Thyroid gland (tissue), 4 donors: ENCODE data around the gene PTPN4. TPM values are rescaled to one million over a fixed set of nuclear protein-coding genes. Genes with fewer than 3 reads are reported as not detected.
"Not testable (repeated sequence)": the region's sequence is repeated elsewhere in the genome, so short reads cannot be mapped to it uniquely, and the experiment has no call there.

ENCODE experiments used
- DNase-seq, 2 donors: peaks; one replicate each; pipeline ENCODE4 v3.0.0-alpha.2; 2019
- H3K27ac ChIP-seq, 3 donors: fragments of 200-600 bp; sonication (generic); 1 replicate in 2 of 3; 2 replicates in 1 of 3; pipeline ENCODE4 v1.5.1; 2016 to 2019; ENCODE audit warnings: mild to moderate bottlenecking in 1 of 3, moderate library complexity in 1 of 3
- H3K27me3 ChIP-seq: fragments of 200-600 bp; sonication (generic); one replicate; pipeline ENCODE4 v1.5.1; 2019
- H3K36me3 ChIP-seq, 2 donors: fragments of 200-600 bp; sonication (generic); one replicate each; pipeline ENCODE4 v1.5.1; 2016 to 2019
- H3K4me1 ChIP-seq, 2 donors: fragments of 200-600 bp; sonication (generic); one replicate each; pipeline ENCODE4 v1.5.1; 2017 to 2019
- H3K4me3 ChIP-seq, 3 donors: fragments of 200-600 bp; sonication (generic); replicated peaks in 1 of 3; 1 replicate in 2 of 3; 2 replicates in 1 of 3; pipeline ENCODE4 v1.5.1; 2016; ENCODE audit warnings: mild to moderate bottlenecking in 1 of 3
- H3K9me3 ChIP-seq: fragments of 200-600 bp; sonication (generic); one replicate; pipeline ENCODE4 v1.5.1; 2017
- CTCF ChIP-seq, 6 experiments: fragments of 200-600 bp in 3 of 6; fragments of 450-650 bp in 3 of 6; sonication (generic) in 3 of 6; IDR thresholded peaks; one replicate each; pipeline ENCODE4 v1.5.1; 2016 to 2019; ENCODE audit warnings: antibody characterized with exemption in 6 of 6, mild to moderate bottlenecking in 2 of 6, inconsistent platforms in 1 of 6, moderate library complexity in 1 of 6
- POLR2A ChIP-seq, 2 donors: fragments of 450-650 bp; IDR thresholded peaks; one replicate each; pipeline ENCODE4 v1.6.1; 2017; ENCODE audit warnings: antibody characterized with exemption in 2 of 2, mild to moderate bottlenecking in 2 of 2, moderate library complexity in 1 of 2
- WGBS, 2 donors: methylation state at CpG; one replicate each; pipeline ENCODE4 v1.1.5; 2017; 5-methylcytosine and 5-hydroxymethylcytosine counted together
- intact Hi-C: fragments of 100-400 bp; cut with DNase I; formaldehyde crosslinking; loops from one replicate; pipeline ENCODE4 v1.15.1; 2023
- total RNA-seq, 4 donors: library from RNA; depleted of rRNA; stranded (reverse); fragments of >200 nt; gene quantifications; one replicate each; pipeline ENCODE4 v1.2.3, GENCODE V29; 2016

The PTPN4 gene
- total RNA-seq, 4 donors from 2014 or later = 79.1 to 131 (median 114) TPM

GRCh38 chr2:120017201-120017600, 257.5 kb downstream of the PTPN4 start:
- no peak for TF ChIP-seq CTCF (IDR thresholded peaks at IDR 0.05)
- no peak for TF ChIP-seq POLR2A (IDR thresholded peaks at IDR 0.05)
- no peak for DNase-seq
- Histone ChIP-seq H3K36me3 (no peaks in the 10 kb centered on the region), H3K27me3 (no peaks in the 10 kb centered on the region), H3K9me3 (no peaks in the 10 kb centered on the region), H3K4me1 (peaks cover 27 to 39% of the 10 kb centered on the region in 2 donors), H3K4me3 (no peak overlapping the region), H3K27ac (peak overlapping the region; percentile 49 to 65 (median 60))
- intact Hi-C loops = no loop called here
- 89 to 93% methylated on average over 2 of the region's 2 CpGs for WGBS, 2 donors

GRCh38 chr2:120018549-120018948, 258.8 kb downstream of the PTPN4 start:
- WGBS, 2 donors = 68 to 78% methylated on average over 4 of the region's 4 CpGs
- peaks cover 25 to 36% of the 10 kb centered on the region in 2 donors for H3K4me1 ChIP-seq
- no peaks in the 10 kb centered on the region for H3K27me3 ChIP-seq
- H3K36me3 ChIP-seq = no peaks in the 10 kb centered on the region
- H3K27ac ChIP-seq = peak overlapping the region; percentile 49 to 60 (median 52)
- no peak for TF ChIP-seq CTCF (IDR thresholded peaks at IDR 0.05)
- no peak for TF ChIP-seq POLR2A (IDR thresholded peaks at IDR 0.05)
- peak; percentile 87 to 88 for DNase-seq
- no peak overlapping the region for H3K4me3 ChIP-seq
- intact Hi-C loops = no loop called here
- no peaks in the 10 kb centered on the region for H3K9me3 ChIP-seq

GRCh38 chr2:120020554-120020953, 260.8 kb downstream of the PTPN4 start:
- Histone ChIP-seq H3K27me3 (no peaks in the 10 kb centered on the region), H3K9me3 (no peaks in the 10 kb centered on the region), H3K36me3 (no peaks in the 10 kb centered on the region), H3K27ac (peak overlapping the region; percentile 58 to 69 (median 60)), H3K4me3 (no peak overlapping the region), H3K4me1 (peaks cover 21 to 39% of the 10 kb centered on the region in 2 donors)
- intact Hi-C loops = no loop called here
- 29 to 52% methylated on average over 1 of the region's 1 CpG for WGBS, 2 donors
- no peak for DNase-seq
- TF ChIP-seq CTCF (IDR thresholded peaks at IDR 0.05) = no peak
- TF ChIP-seq POLR2A (IDR thresholded peaks at IDR 0.05) = no peak

GRCh38 chr2:120022505-120022904, 262.8 kb downstream of the PTPN4 start:
- H3K9me3 ChIP-seq, intact Hi-C loops, H3K27ac ChIP-seq, H3K36me3 ChIP-seq, DNase-seq, H3K27me3 ChIP-seq, H3K4me3 ChIP-seq: not testable (repeated sequence)
- 89 to 94% methylated on average over 1 of the region's 1 CpG for WGBS, 2 donors
- H3K4me1 ChIP-seq = peaks cover 21 to 36% of the 10 kb centered on the region in 2 donors

- no peak for DNase-seq
- peaks cover 0 to 3% of the 10 kb centered on the region in 2 donors for H3K4me1 ChIP-seq
- H3K4me3 ChIP-seq = no peak overlapping the region
- intact Hi-C loops = no loop called here
- H3K9me3 ChIP-seq = no peaks in the 10 kb centered on the region
- no peaks in the 10 kb centered on the region for H3K36me3 ChIP-seq
- 98 to 100% methylated on average over 2 of the region's 2 CpGs for WGBS, 2 donors
- H3K27me3 ChIP-seq = no peaks in the 10 kb centered on the region
- TF ChIP-seq POLR2A (IDR thresholded peaks at IDR 0.05) (no peak), CTCF (IDR thresholded peaks at IDR 0.05) (peak in 1 of 6 experiments; percentile 7)
- no peak overlapping the region for H3K27ac ChIP-seq
These were observed 267.2 kb downstream of the PTPN4 start for GRCh38 chr2:120026890-120027289.

- TF ChIP-seq POLR2A (IDR thresholded peaks at IDR 0.05) (no peak), CTCF (IDR thresholded peaks at IDR 0.05) (no peak)
- 91 to 93% methylated on average over 5 of the region's 5 CpGs for WGBS, 2 donors
- Histone ChIP-seq H3K4me3 (no peak overlapping the region), H3K36me3 (no peaks in the 10 kb centered on the region), H3K9me3 (no peaks in the 10 kb centered on the region), H3K4me1 (peaks cover 0 to under 1% of the 10 kb centered on the region in 2 donors), H3K27ac (no peak overlapping the region), H3K27me3 (no peaks in the 10 kb centered on the region)
- no peak for DNase-seq
- intact Hi-C loops = no loop called here
These were observed 269.1 kb downstream of the PTPN4 start for GRCh38 chr2:120028795-120029194.
